HG02588 (cell line): Measurements from ENCODE around the gene ZSCAN23.
"Not testable (repeated sequence)": the region's sequence is repeated elsewhere in the genome, so short reads cannot be mapped to it uniquely, and the experiment has no call there.

Source experiments
- ATAC-seq: cut with Tn5 transposase; IDR thresholded peaks from one replicate; pipeline ENCODE4 v1.9.1; 2021; ENCODE audit warnings: mild to moderate bottlenecking, moderate library complexity; ENCODE audit not compliant: unreplicated experiment

ZSCAN23 gene

GRCh38 chr6:28442586-28442985, 705 bp downstream of the ZSCAN23 start:
- no peak for ATAC-seq

GRCh38 chr6:28436404-28436803, 6.9 kb downstream of the ZSCAN23 start:
- no peak for ATAC-seq

GRCh38 chr6:28433119-28433518, 10.2 kb downstream of the ZSCAN23 start:
- ATAC-seq, result no peak

GRCh38 chr6:28429781-28430180, 13.5 kb downstream of the ZSCAN23 start:
- no peak for ATAC-seq

- no peak for ATAC-seq
Measured at GRCh38 chr6:28425944-28426541, 17.2 kb downstream of the ZSCAN23 start.

- no peak for ATAC-seq
Measured at GRCh38 chr6:28424163-28424562, 19.1 kb downstream of the ZSCAN23 start.

- no peak for ATAC-seq
Measured at GRCh38 chr6:28423546-28423945, 19.7 kb downstream of the ZSCAN23 start.

GRCh38 chr6:28413681-28414080, 29.6 kb downstream of the ZSCAN23 start:
- no peak for ATAC-seq

- no peak for ATAC-seq
Measured at GRCh38 chr6:28410767-28411166, 32.5 kb downstream of the ZSCAN23 start.

- ATAC-seq, result no peak
Measured at GRCh38 chr6:28408076-28408802, 35.1 kb downstream of the ZSCAN23 start.

- no peak for ATAC-seq
Measured at GRCh38 chr6:28407401-28407800, 35.9 kb downstream of the ZSCAN23 start.

- not testable (repeated sequence) for ATAC-seq
Measured at GRCh38 chr6:28403923-28404322, 39.4 kb downstream of the ZSCAN23 start.

GRCh38 chr6:28402197-28402596, 41.1 kb downstream of the ZSCAN23 start:
- no peak for ATAC-seq

GRCh38 chr6:28401172-28401571, 42.1 kb downstream of the ZSCAN23 start:
- ATAC-seq, result no peak

- ATAC-seq, result no peak
Measured at GRCh38 chr6:28400122-28400451, 43.2 kb downstream of the ZSCAN23 start.

GRCh38 chr6:28399350-28400121, 43.8 kb downstream of the ZSCAN23 start, which contains the start of gene ZSCAN12:
Gene ZSCAN12, minus strand, starts transcription at chr6:28399747. Its CDS starts 1,342 bp downstream, at chr6:28398405.
- ATAC-seq, result peak; percentile 86

GRCh38 chr6:28395918-28396317, 47.4 kb downstream of the ZSCAN23 start:
- no peak for ATAC-seq

GRCh38 chr6:28393912-28394662, 49.2 kb downstream of the ZSCAN23 start:
- no peak for ATAC-seq

GRCh38 chr6:28390688-28391087, 52.6 kb downstream of the ZSCAN23 start:
- no peak for ATAC-seq

GRCh38 chr6:28384143-28384533, 59.2 kb downstream of the ZSCAN23 start:
- ATAC-seq, result no peak
